K562 (cell line): ENCODE data around the gene COQ10B. TPM values are rescaled to one million over a fixed set of nuclear protein-coding genes. Genes with fewer than 3 reads are reported as not detected.

ENCODE experiments used
- FOSL1 ChIP-seq: fragments of 200-800 bp; sonication (Bioruptor generic); conservative IDR thresholded peaks from 2 replicates; pipeline ENCODE4 v1.6.1; 2016; ENCODE audit warnings: missing genetic modification characterization, missing compliant biosample characterization
- NEUROD1 ChIP-seq: fragments of 150-350 bp; IDR thresholded peaks from 2 replicates; pipeline ENCODE4 v1.6.1; 2014; ENCODE audit warnings: borderline replicate concordance, low read length, low read depth; ENCODE audit not compliant: partially characterized antibody
- POLR2A ChIP-seq: fragments of 450-650 bp; conservative IDR thresholded peaks from 2 replicates; pipeline ENCODE4 v1.6.1; 2016
- polyA plus RNA-seq, 8 experiments: library from polyadenylated mRNA; depleted of rRNA in 4 of 8; stranded (reverse) in 5 of 8; unstranded in 3 of 8; fragments of >200 nt; fragmentation: Nextera tagmentation in 2 of 8; fragmentation: Illumina TruSeq in 1 of 8; extraction: Ambion mirVana in 2 of 8; extraction: Trizol in 1 of 8; gene quantifications; 2 replicates each; pipeline versions ENCODE4 v1.2.1 to v1.2.3, GENCODE V29; 2011 to 2014; ENCODE audit warnings: inconsistent platforms in 1 of 8, missing spikeins in 1 of 8
- total RNA-seq, 7 experiments: library from RNA; depleted of rRNA in 6 of 7; stranded (reverse); fragments of >200 nt in 6 of 7; fragmentation: Illumina TruSeq in 2 of 7; extraction: Trizol in 2 of 7; gene quantifications; 2 replicates each; pipeline versions ENCODE4 v1.2.1 to v1.2.3, GENCODE V29; 2011 to 2021; ENCODE audit warnings: low replicate concordance in 1 of 7
- TF ChIP-seq, protein P1 (sequence below), 3 experiments: IDR thresholded peaks in 2 of 3; conservative IDR thresholded peaks in 1 of 3; 2 replicates each; pipeline ENCODE4 v1.5.1; 2011 to 2012; ENCODE audit warnings: low read length in 3 of 3, mild to moderate bottlenecking in 3 of 3, control low read depth in 2 of 3, improper control_type of control experiment in 1 of 3, inconsistent platforms in 1 of 3, low read depth in 1 of 3, mixed read lengths in 1 of 3, moderate library complexity in 1 of 3; ENCODE audit not compliant: insufficient read depth in 2 of 3
- TF ChIP-seq, protein P2 (sequence below): fragments of 450-650 bp; conservative IDR thresholded peaks from 2 replicates; pipeline ENCODE4 v1.6.1; 2016; ENCODE audit warnings: missing genetic modification characterization, low read depth, mild to moderate bottlenecking, missing compliant biosample characterization, moderate library complexity
- TF ChIP-seq, protein P3 (sequence below), 2 experiments: IDR thresholded peaks in 1 of 2; conservative IDR thresholded peaks in 1 of 2; 2 replicates each; pipeline ENCODE4 v1.6.1; 2016; ENCODE audit warnings: low read depth in 2 of 2, mild to moderate bottlenecking in 1 of 2, missing compliant biosample characterization in 1 of 2, missing genetic modification characterization in 1 of 2, moderate library complexity in 1 of 2

COQ10B gene
- total and polyA plus RNA-seq, 9 of the 15 experiments (the other 6 are each of a cell fraction or from before 2014, with no cell fraction given) = 3.1 to 13.1 (median 7.7) TPM

DNA sequence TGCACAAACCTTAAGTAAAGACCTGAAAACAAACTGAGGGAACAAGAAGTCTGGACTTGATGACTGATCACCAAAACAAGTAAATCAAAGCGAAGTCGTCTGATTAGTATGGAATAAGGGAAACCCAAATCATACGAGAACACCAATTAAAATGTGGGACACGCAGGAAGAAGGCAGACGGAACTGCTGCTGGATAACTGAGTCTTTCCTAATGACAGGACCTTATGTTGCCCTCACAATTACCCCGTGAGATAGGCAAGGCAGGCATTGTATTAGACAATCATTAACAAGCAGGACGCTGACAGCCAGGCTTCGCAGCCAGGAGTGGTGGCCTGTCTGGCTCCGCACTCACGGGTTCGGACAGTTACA, 614 bp upstream of the COQ10B start (continued):
- TF ChIP-seq, protein P1, sequence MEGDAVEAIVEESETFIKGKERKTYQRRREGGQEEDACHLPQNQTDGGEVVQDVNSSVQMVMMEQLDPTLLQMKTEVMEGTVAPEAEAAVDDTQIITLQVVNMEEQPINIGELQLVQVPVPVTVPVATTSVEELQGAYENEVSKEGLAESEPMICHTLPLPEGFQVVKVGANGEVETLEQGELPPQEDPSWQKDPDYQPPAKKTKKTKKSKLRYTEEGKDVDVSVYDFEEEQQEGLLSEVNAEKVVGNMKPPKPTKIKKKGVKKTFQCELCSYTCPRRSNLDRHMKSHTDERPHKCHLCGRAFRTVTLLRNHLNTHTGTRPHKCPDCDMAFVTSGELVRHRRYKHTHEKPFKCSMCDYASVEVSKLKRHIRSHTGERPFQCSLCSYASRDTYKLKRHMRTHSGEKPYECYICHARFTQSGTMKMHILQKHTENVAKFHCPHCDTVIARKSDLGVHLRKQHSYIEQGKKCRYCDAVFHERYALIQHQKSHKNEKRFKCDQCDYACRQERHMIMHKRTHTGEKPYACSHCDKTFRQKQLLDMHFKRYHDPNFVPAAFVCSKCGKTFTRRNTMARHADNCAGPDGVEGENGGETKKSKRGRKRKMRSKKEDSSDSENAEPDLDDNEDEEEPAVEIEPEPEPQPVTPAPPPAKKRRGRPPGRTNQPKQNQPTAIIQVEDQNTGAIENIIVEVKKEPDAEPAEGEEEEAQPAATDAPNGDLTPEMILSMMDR (IDR thresholded peaks at IDR 0.05 in 2 of 3, conservative IDR thresholded peaks at IDR 0.05 in 1 of 3; ENCODE audit: insufficient read depth in 2 of 3, low read depth in 1 of 3, low read length in 3 of 3) = no peak
- TF ChIP-seq FOSL1 (tag) (no peak), POLR2A (0 out of 2 replicates have a peak, but pooled peaks have one; percentile 55), NEUROD1 (no peak)
- TF ChIP-seq, protein P2, sequence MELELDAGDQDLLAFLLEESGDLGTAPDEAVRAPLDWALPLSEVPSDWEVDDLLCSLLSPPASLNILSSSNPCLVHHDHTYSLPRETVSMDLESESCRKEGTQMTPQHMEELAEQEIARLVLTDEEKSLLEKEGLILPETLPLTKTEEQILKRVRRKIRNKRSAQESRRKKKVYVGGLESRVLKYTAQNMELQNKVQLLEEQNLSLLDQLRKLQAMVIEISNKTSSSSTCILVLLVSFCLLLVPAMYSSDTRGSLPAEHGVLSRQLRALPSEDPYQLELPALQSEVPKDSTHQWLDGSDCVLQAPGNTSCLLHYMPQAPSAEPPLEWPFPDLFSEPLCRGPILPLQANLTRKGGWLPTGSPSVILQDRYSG (tag) = no peak
- TF ChIP-seq, protein P3, sequence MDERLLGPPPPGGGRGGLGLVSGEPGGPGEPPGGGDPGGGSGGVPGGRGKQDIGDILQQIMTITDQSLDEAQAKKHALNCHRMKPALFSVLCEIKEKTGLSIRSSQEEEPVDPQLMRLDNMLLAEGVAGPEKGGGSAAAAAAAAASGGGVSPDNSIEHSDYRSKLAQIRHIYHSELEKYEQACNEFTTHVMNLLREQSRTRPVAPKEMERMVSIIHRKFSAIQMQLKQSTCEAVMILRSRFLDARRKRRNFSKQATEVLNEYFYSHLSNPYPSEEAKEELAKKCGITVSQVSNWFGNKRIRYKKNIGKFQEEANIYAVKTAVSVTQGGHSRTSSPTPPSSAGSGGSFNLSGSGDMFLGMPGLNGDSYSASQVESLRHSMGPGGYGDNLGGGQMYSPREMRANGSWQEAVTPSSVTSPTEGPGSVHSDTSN (CRISPR knock-in tag; IDR thresholded peaks at IDR 0.05; ENCODE audit: low read depth) = no peak
- TF ChIP-seq, protein P3 (tag; conservative IDR thresholded peaks at IDR 0.05; ENCODE audit: low read depth) = peak; percentile 27; the same call in 1 of the 2 replicates
